NCI-H446 treated with DMSO at 0.1 percent for 48 hours (cell line): ENCODE measurements around the gene SF3B6.
A peak's percentile ranks its signal among the peaks of the same experiment; 100 is the strongest.
"Not testable (repeated sequence)": the region's sequence is repeated elsewhere in the genome, so short reads cannot be mapped to it uniquely, and the experiment has no call there.

Experiments
- DNase-seq: peaks from one replicate; lab custom pipeline; 2025; lab: John Stamatoyannopoulos, UW

The SF3B6 gene

GRCh38 chr2:24093270-24093669 is 17.1 kb upstream of the SF3B6 start:
- DNase-seq, result not testable (repeated sequence)

GRCh38 chr2:24088821-24089359 is 12.8 kb upstream of the SF3B6 start:
- no peak for DNase-seq

GRCh38 chr2:24087032-24087431 is 10.9 kb upstream of the SF3B6 start:
- DNase-seq, result no peak

- DNase-seq, result no peak
Measured at GRCh38 chr2:24086241-24086640, 10.1 kb upstream of the SF3B6 start.

- DNase-seq, result no peak
Measured at GRCh38 chr2:24085200-24085489, 9.0 kb upstream of the SF3B6 start.

GRCh38 chr2:24084386-24085199 is 8.5 kb upstream of the SF3B6 start, which contains the start of gene TP53I3:
Gene TP53I3 (minus strand): TSS chr2:24084834. CDS start chr2:24084326, 508 bp downstream.
- DNase-seq, result peak; percentile 57

- no peak for DNase-seq
Measured at GRCh38 chr2:24083567-24084385, 7.7 kb upstream of the SF3B6 start.

- no peak for DNase-seq
Measured at GRCh38 chr2:24082787-24083566, 6.9 kb upstream of the SF3B6 start.

- DNase-seq, result no peak
Measured at GRCh38 chr2:24080701-24081100, 4.6 kb upstream of the SF3B6 start.

GRCh38 chr2:24077879-24078278 is 1.8 kb upstream of the SF3B6 start:
- no peak for DNase-seq

GRCh38 chr2:24077535-24077877 is 1.4 kb upstream of the SF3B6 start:
- no peak for DNase-seq

GRCh38 chr2:24076849-24077534 is 866 bp upstream of the SF3B6 start:
- no peak for DNase-seq

- no peak for DNase-seq
Measured at GRCh38 chr2:24075259-24075658, 867 bp downstream of the SF3B6 start.

- no peak for DNase-seq
Measured at GRCh38 chr2:24073816-24074215, 2.3 kb downstream of the SF3B6 start.

GRCh38 chr2:24072259-24072658 is 3.9 kb downstream of the SF3B6 start:
- no peak for DNase-seq

- DNase-seq, result no peak
Measured at GRCh38 chr2:24065341-24065740, 10.8 kb downstream of the SF3B6 start.

- no peak for DNase-seq
Measured at GRCh38 chr2:24058564-24059271, 17.4 kb downstream of the SF3B6 start.

- no peak for DNase-seq
Measured at GRCh38 chr2:24055750-24056149, 20.4 kb downstream of the SF3B6 start.

- no peak for DNase-seq
Measured at GRCh38 chr2:24054366-24055010, 21.6 kb downstream of the SF3B6 start.

GRCh38 chr2:24052951-24053350 is 23.2 kb downstream of the SF3B6 start:
- no peak for DNase-seq

GRCh38 chr2:24051833-24052232 is 24.3 kb downstream of the SF3B6 start:
- no peak for DNase-seq
